G401 (cell line): Measurements from ENCODE around the gene TUBA8. TPM values are rescaled to one million over a fixed set of nuclear protein-coding genes. Genes with fewer than 3 reads are reported as not detected.
"Not testable (repeated sequence)": the region's sequence is repeated elsewhere in the genome, so short reads cannot be mapped to it uniquely, and the experiment has no call there.

ENCODE experiments used
- DNase-seq: peaks from one replicate; pipeline ENCODE4 v3.0.0-alpha.2; 2015; ENCODE audit warnings: low spot score
- in situ Hi-C: cut with HindIII; loops from 2 replicates; pipeline ENCODE4 v1.10.0; 2016; ENCODE audit warnings: low sequenced_read_pairs, mixed read lengths
- total RNA-seq: library from RNA; depleted of rRNA; stranded (reverse); fragments of >200 nt; shearing (Covaris generic); gene quantifications from 2 replicates; pipeline ENCODE4 v1.2.3, GENCODE V29; 2014

The TUBA8 gene
- total RNA-seq, 1 experiment from 2014 or later, result not detected

DNA sequence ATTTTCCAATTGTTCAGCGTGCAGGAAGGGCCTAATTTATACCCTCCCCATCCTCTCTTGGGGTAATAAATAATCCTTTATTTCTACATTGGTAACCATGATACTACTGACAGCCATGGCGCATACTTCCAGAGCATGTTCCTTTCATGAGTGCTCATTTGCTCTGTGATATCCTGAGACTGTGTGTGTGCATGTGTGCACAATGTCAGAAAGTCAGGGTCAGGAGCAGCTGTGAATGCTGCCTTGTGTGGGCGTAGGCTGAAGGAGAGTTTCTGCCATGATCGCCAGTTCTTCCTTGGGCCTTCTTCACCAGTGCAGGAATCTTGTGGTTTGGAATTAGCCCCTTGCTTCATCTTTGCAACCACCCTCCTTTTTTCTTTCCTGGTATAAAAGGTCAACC lies 10.2 kb downstream of the TUBA8 start:
- in situ Hi-C loops, result no loop called here
- no peak for DNase-seq

DNA sequence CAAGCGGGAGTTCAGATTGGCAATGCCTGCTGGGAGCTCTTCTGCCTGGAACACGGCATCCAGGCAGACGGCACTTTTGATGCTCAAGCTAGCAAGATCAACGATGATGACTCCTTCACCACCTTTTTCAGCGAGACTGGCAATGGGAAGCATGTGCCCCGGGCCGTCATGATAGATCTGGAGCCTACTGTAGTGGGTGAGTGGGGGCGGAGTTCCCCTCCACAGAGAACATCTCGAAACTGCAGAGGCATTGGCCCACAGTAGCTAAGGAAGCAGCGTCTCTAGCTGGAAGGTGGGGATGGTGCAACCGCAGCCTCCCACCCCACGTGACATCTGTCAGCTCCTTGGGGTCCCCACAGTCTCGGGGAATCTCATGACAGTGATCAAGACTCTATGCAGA lies 10.9 kb downstream of the TUBA8 start:
- DNase-seq, result no peak
- in situ Hi-C loops, result no loop called here

DNA sequence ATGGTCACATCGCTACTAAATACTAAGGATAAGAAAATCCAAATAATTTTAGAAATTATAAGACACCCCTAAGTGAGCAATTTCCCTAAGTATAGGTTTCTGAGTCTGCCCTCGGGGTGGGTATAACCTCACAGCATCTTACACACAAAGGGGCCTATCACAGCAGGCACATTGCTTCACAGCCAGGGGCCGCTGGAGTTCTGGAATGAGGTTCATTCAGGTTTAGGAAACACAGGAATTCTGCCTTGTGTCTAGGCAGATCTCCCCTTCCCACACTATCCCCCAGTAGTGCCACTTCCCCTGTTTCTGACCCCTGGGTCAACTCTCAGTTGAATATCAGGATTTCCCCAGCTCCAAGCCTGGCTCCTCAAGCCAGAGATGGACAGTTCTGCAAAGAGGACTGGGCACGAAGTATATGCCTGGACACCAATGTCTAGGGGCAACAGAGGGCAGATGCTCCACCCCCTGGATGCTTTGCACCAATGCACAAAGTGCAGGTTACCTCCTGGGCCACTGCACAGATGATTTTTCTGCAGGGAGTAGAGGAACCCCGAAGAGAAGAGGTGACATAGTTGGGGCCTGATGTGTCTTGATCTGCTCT lies 11.4 kb downstream of the TUBA8 start:
- no peak for DNase-seq
- in situ Hi-C loops, result no loop called here

DNA sequence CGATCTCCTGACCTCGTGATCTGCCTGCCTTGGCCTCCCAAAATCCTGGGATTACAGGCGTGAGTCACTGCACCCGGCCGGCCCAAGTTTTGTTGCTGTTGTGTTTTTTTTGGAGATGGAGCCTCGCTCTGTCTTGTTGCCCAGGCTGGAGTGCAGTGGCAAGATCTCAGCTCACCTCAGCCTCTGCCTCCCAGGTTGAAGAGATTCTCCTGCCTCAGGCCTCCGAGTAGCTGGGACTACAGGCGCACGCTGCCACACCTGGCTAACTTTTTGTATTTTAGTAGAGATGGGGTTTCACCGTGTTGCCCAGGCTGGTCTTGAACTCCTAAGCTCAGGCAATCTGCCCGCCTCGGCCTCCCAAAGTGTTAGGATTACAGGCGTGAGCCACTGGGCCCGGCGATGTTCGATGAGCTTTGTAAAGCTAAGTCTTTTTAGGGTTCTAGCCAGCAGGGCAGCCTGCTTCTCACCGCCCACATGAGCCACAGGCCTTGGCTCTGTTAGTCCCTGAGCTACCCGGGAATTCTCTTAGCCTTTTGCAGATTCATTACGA lies 12.9 kb downstream of the TUBA8 start:
- DNase-seq, in situ Hi-C loops: not testable (repeated sequence)

DNA sequence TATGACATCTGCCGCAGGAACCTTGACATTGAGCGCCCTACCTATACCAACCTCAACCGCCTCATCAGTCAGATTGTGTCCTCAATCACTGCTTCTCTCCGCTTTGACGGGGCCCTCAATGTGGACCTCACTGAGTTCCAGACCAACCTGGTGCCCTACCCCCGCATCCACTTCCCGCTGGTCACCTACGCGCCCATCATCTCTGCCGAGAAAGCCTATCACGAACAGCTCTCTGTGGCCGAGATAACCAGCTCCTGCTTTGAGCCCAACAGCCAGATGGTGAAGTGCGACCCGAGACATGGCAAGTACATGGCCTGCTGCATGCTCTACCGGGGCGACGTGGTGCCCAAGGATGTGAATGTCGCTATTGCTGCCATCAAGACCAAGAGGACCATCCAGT lies 16.0 kb downstream of the TUBA8 start:
- in situ Hi-C loops, result no loop called here

DNA sequence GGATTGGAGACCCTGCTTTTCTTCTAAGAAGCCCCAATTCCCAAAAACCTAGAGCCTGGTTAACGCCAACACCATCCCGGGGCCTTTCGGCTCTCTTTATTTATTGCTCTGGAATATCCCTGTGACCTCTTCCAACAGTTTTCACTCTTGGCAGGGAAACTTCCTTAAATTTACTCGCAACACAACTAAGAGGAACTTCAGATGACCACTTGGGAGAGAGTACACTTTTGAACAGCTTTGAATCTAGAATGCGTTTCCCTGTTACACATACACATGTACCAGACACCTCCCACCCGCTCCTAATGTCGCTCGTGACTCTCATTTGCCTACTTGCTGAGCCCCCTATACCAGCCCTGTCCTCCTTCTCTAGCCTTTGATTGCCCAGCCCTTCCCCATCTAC lies 19.4 kb downstream of the TUBA8 start:
- in situ Hi-C loops, result no loop called here
- no peak for DNase-seq

More for the DNA sequence above, 16.0 kb downstream of the TUBA8 start:
- DNase-seq, result no peak

DNA sequence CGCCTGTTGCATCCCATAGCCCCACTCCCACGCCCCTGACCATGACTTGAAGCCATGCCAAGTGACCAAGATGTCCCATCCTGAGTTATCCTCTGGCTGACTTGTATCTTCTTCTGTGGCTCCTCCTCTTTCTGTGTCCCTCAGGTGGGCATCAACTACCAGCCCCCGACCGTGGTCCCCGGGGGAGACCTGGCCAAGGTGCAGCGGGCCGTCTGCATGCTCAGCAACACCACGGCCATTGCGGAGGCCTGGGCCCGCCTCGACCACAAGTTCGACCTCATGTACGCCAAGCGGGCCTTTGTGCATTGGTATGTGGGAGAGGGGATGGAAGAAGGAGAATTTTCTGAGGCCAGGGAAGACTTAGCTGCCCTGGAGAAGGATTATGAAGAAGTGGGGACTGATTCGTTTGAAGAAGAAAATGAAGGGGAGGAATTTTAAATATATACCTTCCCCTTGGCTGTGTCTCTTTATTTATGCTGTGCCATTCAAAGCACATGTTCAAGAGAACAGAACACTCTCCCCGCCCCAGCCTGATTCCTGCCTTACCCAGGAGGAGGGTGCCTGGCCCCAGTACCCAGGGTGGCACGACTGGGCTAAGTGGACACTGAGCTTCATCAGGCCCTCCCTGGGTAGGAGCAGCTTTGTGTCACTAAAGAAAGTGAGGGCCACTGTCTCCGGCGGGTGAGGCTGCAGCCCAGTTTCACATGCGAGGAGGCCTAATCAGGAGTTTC lies 20.3 kb downstream of the TUBA8 start:
- no peak for DNase-seq

DNA sequence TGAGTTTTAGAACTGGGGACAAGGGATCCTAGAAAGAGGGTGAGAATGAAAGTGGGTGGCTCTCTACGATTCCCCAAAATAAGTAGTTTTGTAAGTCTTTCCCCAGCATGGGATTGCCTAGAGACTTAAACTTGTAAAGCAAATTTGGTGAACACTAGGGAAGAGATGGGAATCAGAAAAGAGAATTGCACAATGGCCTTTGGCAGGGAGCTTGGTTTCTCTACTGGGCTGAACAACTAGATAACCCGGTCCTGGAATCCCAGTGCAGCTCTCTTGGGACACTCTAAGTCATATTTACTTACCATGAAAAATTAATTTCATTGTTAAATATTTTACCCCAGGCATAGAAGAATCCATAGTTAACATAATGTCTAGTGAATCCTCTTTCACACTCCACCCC lies 22.8 kb downstream of the TUBA8 start:
- in situ Hi-C loops, result no loop called here
- DNase-seq, result no peak

More for the DNA sequence above, 20.3 kb downstream of the TUBA8 start:
- in situ Hi-C loops, result no loop called here

DNA sequence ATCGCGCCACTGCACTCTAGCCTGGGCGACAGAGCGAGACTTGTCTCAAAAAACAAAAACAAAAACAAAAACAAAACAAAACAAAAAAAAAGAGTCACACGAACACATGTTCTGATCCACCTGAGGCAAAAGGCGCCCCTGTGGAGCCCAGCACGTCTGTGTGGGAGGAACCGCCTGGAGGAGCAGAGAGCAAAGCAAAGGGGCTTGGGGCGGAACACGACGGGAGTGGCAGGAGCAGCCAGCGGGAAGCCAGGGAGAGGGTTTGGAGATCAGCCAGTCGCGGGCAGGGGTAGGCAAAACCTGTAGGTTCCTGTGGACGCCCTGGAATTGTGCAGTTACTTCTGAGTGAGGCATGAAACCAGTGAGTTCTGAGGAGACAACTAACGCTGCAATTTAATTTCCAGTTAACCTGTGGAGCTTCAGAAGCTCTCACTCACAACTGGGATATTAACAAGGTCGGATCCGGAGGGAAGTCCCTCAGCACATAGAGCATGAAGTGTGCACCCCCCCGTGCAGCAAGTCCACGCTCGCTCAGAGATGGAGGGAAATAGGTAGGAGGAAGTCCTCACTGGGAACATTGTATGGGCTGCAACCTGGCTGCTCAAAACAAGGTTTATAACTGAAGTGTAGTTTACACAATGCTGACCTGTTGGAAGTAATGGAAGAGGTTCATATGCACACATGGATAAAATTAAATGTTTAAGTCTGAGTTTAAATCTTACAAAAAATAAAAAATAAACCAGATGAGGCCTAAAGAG lies 26.1 kb downstream of the TUBA8 start:
- no peak for DNase-seq

DNA sequence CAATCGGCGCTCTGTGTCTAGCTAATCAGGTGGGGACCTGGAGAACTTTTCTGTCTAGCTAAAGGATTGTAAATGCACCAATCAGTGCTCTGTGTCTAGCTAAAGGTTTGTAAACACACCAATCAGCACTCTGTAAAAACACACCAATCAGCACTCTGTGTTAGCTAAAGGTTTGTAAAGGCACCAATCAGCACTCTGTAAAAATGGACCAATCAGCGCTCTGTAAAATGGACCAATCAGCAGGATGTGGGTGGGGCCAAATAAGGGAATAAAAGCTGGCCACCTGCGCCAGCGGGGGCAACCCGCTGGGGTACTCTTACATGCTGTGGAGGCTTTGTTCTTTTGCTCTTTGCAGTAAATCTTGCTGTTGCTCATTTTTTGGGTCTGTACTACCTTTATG lies 30.4 kb downstream of the TUBA8 start:
- in situ Hi-C loops, DNase-seq: not testable (repeated sequence)

More for the DNA sequence above, 26.1 kb downstream of the TUBA8 start:
- in situ Hi-C loops, result no loop called here

DNA sequence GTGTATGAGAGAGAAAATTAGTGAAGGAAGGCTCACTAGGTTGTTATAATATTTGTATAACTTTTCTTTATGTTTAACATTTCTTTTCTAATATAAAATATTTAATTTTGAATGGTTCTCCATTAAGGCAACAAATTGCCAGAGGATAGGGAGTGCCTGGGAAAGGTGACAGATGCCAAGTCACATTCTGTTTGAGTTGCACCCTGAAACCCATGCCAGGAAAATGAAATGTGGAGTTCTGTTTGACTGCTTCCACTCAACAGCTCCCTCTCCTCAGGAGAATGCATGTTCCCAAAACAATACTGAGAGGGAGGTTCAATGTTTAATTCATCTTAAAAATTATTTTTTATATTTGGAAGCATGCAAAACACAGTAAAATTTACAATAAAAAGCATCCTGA lies 33.5 kb downstream of the TUBA8 start:
- in situ Hi-C loops, result no loop called here

DNA sequence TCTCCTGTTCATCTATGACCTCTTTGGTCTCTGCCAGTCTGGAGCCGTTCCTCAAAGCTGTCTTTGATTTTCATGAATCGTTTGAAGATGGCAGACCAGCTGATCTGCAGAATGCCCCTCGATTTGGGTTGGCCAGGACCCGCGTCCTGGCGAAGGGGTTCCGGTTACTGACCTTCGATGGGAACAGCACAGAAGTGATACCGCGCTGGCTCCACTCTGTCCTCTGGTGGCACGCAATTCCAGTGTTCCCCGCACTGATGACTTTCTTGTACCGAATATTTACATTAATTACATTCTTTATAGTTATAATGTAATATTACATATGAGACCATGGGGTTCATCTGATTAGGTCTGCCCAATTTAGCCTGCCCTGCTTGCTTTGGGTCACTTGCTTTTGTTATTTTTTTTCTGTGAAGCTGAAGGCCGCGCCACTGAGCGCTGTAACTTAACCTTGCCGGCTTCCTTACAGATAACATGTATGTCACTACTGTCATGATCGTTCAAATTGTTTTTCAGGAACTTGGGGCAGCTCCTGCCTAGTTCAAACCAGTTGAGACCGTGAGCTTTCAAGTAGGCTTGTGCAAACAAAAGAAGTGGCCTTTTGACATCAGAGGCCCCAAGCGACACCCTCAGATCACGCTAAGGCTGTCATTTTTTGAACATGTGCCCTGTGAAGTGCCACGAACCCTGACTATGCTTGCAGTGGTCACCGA lies 35.2 kb downstream of the TUBA8 start:
- DNase-seq, result no peak
- in situ Hi-C loops, result no loop called here

More for the DNA sequence above, 33.5 kb downstream of the TUBA8 start:
- DNase-seq, result no peak

DNA sequence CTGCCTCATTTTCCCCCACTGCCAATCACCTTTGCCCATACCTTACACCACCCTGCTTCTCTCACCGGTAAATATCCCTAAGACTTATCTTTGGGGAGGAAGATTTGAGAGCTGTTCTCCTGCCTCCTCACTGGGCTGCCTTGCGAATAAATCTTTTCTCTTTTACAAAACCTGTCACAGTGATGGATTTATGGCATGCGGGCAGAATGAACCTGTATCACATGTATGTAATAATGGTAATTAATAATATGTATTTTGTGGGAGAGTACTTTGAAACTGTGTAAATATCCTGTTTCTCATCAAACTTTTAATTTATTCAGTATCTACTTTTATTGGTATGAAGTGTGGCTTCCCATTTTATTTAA lies 35.8 kb downstream of the TUBA8 start:
- DNase-seq, result no peak
- in situ Hi-C loops, result no loop called here

DNA sequence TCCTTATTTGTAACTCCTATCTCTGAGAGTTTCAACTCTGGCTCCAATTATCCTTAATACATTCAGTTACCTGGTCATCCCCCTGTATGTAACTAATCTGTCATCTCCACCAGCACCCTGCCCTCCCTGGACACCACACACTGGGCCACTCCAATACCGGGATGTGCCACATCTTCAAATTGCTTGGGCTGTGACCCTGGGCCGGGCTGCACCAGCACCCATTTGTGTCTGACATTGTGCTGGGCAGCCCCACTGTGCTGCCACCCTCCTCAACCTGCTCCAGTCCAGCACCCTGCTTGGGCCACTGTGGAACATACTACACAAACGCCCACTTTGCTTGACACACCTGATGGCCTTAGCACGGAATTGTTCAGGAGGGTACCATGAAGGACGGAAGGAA lies 37.2 kb downstream of the TUBA8 start:
- in situ Hi-C loops, result no loop called here

DNA sequence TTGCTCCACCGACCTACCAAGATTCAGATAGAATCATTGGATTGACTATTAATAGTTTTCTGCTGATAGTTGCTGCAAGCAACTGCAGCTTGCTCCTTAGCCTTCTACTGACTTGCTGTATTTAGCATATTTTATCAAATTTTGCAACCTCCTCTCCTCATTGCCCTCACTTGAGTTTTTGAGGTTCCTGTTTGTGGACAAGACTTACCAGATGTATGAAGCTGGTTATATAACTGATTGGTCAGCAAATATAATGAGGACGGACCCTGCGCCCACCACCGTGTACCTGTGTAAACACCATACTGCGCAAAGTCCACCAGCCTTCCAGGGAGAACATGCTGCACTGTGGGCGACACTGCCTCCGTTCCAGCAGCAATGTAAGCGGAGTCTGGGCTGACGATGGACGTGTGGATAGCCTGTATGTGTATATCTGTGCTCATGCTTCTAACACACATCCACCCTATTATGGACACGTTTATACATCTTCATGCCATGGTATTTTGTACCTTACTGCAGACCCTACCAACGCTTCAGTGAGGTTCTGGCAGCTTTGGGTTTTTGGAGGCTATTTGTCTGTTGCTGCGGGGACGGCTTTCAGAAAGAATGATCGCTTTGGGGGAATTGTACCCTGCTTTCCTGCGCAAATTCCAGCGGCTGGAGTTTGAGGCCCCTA lies 37.8 kb downstream of the TUBA8 start:
- in situ Hi-C loops, result no loop called here
- DNase-seq, result no peak

More for the DNA sequence above, 37.2 kb downstream of the TUBA8 start:
- no peak for DNase-seq

DNA sequence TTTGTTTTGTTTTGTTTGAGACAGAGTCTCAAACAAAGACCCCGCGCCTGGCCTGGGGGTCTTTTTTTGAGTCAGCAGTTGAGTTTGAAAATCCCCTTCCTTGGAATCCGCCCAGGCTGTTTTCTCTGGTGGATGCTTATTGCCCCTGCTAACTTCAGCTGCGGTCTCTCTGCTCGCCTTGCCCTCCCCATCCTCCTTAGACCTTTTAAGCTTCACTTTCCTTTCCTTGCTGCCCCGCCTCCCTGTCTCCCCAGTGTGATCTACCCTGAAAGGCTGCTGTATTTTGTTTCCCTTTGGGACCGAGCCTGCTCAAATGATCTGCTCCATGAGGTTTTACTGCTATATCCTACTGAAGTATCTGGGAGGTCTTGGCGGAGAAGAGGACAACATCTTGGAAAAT lies 41.9 kb downstream of the TUBA8 start:
- no peak for DNase-seq
- in situ Hi-C loops, result no loop called here

DNA sequence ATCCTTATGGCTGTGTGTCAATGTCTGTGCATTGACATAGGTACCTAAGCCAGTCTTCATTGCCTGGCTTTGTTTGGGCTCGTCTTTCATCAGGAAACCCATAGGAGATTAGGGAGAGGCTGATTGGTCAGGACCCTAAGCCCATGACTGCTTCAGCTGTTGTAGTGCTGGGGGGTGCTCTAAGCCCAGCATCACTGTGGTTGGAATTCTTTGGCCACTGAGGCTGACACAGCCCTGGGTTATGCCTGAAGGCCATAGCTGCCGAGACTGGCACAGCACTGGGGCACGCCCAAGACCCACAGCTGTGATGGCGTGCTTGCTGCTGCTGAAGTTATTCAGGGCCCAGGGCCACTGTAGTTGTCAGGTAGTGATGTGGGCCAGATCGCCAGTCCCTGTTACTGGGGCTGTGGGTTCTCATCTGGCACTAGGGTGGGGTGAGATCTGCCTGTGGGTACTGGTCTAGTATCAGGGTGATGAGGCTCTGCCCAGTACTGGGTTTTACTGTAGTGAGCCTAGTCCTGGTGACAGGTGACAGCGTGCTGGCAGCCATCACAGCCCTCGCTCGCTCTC lies 44.3 kb downstream of the TUBA8 start:
- no peak for DNase-seq
- in situ Hi-C loops, result no loop called here

DNA sequence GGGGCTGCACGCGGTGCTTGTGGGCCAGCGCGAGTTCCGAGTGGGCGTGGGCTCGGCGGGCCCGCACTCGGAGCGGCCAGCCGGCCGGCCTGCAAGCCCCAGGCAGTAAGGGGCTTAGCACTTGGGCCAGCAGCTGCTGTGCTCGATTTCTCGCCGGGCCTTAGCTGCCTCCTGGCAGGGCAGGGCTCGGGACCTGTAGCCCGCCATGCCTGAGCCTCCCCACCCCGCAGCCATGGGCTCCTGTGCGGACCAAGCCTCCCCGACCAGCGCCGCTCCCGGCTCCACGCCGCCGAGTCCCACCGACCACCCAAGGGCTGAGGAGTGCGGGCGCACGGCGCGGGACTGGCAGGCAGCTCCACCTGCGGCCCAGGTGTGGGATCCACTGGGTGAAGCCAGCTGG lies 44.9 kb downstream of the TUBA8 start:
- DNase-seq, result not testable (repeated sequence)

More for the DNA sequence above, 44.9 kb downstream of the TUBA8 start:
- in situ Hi-C loops, result not testable (repeated sequence)
